GM19467 (cell line): ENCODE results near the gene PRKACA.
A peak's percentile ranks its signal among the peaks of the same experiment; 100 is the strongest.

Experiments
- ATAC-seq: cut with Tn5 transposase; IDR thresholded peaks from one replicate; pipeline ENCODE4 v1.9.1; 2021; ENCODE audit warnings: mild to moderate bottlenecking, moderate library complexity; ENCODE audit not compliant: unreplicated experiment

PRKACA gene

GRCh38 chr19:14096272-14096992 lies 21.1 kb downstream of the PRKACA start:
- no peak for ATAC-seq

DNA sequence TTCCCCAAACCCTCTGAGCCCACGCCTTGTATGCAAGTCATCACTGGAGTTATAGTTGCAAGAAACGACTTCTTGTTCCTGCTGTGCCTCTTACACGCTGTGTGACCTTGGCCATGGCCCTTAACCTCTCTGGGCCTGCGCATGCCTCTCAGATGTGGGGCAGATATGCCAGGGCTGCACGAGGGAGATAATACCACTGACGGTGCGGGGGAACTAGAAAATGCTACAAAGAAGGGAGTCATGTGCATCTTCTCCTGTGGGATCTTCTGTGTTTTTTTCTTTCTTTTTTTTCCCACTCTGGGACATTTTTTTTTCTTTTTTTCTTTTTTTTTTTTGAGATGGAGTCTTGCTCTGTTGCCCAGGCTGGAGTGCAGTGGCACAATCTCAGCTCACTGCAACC lies 22.7 kb downstream of the PRKACA start:
- no peak for ATAC-seq

DNA sequence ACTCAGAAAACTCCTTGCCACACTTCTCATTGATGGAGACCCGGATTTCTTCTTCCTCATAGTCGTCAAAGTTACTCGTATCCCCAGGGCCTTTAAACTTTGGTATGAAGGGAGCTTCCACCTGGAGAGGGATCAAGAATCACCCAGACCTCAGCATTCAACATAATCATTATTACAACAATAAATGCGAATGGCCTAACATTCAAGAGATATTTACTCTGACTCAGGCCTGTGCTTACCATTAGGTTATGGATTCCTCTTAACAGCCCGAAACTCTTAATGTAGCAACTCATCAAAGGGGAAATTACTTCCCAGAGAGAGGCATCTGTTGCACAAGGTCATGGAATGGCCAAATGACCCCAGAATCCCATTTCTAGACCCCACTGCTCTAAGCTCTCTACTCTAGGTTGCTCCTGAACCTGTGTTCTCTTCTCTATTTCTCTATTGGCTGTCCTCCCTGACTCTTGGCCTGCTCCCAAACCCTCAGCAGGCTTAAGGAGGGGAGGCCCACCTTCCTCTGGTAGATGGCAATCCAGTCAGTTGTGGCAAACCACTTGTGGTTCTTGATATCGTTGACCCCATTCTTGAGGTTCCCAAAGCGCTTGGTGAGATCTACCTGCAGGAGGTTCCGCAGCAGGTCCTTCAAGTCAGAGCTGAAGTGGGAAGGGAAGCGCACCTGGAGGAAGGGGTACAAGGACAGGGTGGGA lies 24.3 kb downstream of the PRKACA start:
- ATAC-seq: no peak

GRCh38 chr19:14091813-14092462 lies 25.6 kb downstream of the PRKACA start:
- ATAC-seq: no peak

- peak; percentile 41 for ATAC-seq
Observed at GRCh38 chr19:14091081-14091812, 26.3 kb downstream of the PRKACA start.

GRCh38 chr19:14090509-14091080 lies 27.0 kb downstream of the PRKACA start, which contains the start of gene SAMD1:
Gene SAMD1, minus strand, starts transcription at chr19:14090751.
- peak; percentile 23 for ATAC-seq

GRCh38 chr19:14089662-14090508 lies 27.7 kb downstream of the PRKACA start:
- ATAC-seq: no peak

GRCh38 chr19:14089412-14089661 lies 28.2 kb downstream of the PRKACA start:
- ATAC-seq: no peak

DNA sequence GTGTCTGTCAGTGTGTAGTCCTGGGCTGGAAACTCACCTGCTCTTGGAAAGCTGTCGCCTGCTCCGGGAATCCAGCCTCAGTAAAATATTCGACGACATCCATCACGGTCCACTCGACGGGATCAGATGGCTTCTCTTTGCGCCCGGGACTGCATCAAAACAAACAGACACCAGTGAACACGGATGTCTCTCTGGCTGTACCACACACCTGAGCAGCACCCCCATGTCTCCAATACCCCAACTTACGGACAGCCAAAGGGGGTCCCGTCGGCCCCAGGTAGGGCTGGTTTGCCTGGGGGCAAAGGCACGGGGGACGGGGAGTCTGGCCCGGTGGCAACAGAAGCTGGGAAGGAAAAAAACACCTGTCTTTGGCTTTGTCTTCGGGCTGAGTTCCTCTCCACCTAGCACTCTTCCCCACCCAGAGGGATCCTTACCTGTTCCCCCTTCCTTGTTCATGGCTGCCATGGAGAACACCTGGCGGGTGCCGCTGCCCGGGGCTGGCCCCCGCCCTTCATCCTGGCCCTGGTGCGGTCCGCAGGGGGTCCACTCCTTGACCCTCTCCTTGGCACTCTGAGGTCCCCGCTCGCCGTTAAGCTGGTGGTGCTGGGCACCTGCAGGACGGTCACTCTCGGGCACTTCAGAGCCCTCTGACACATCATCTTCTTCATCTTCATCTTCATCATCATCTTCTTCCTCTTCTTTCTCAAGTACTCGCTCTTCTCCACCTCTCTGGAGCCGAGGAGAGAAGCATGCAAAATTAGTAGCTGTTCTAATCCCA lies 28.7 kb downstream of the PRKACA start:
- ATAC-seq: no peak

- ATAC-seq: no peak
Observed at GRCh38 chr19:14086098-14086497, 31.5 kb downstream of the PRKACA start.

DNA sequence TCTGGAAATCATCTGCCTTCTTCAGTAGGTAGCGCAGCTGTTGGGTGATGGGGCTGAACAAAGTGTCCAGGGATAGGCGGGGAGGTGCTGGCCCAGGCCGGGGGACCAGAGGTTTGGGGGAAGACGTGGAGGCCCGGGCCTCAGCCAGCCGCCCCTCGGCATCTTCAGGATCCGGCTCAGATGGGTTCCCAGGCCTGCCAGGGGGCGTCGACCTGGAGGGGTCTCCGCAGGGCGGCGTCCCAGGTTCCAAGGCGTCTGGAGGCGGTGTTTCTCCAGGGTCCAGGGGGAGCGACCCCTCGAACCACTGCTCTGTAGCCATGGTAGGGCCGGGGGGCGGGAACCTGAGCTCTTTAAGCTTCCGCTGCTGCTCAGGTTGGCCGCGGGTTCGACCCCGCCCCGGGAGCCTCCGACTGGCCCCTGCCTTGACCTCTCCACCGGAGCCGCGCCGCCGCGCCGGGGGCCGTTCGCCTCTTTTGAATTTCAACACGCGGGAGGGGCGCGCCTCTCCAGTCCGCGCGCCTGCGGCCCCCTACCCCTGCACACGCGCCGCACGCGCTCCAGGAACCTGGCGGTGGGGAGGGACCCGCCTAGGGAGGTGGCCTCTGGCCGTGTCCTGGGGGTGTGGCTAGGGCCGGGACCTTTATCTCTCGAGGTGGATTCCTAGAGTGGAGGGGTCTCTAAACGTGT lies 32.1 kb downstream of the PRKACA start, which contains the start of gene C19orf67:
Gene C19orf67, minus strand, starts transcription at position 475 of the 687 bp plus-strand sequence. Its CDS starts 156 bp downstream, at position 319.
- ATAC-seq: no peak

- no peak for ATAC-seq
Observed at GRCh38 chr19:14082675-14082960, 34.9 kb downstream of the PRKACA start.

GRCh38 chr19:14081797-14082674 lies 35.5 kb downstream of the PRKACA start:
- ATAC-seq: peak; percentile 14

GRCh38 chr19:14080887-14081796 lies 36.4 kb downstream of the PRKACA start:
- ATAC-seq: peak; percentile 79

DNA sequence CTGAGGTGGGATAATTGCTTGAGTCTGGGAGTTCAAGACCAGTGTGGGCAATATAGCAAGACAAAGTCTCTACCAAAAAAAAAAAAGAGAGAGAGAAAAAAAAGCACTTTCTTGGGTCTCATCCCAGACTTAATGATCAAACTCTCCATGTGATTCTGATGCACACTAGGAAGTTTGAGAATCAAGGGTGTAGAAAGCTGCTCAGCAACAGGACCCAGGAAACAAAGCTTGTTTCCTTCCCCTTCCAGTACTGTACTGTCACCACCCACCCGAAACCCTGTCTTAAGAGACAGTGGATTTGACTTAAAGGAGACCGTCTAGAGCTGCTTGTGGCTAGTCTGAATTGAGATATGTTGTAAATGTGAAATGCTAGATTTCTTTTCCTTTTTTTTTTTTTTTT lies 39.2 kb downstream of the PRKACA start:
- ATAC-seq: no peak

- ATAC-seq: no peak
Observed at GRCh38 chr19:14073925-14074838, 43.4 kb downstream of the PRKACA start.
